Motor neuron (in vitro differentiated cells): Measurements from ENCODE around the gene KCNT1. TPM values are rescaled to one million over a fixed set of nuclear protein-coding genes. Genes with fewer than 3 reads are reported as not detected.
A peak's percentile ranks its signal among the peaks of the same experiment; 100 is the strongest.

Source experiments
- ATAC-seq, 8 experiments: fragments of 200-7000 bp; cut with Tn5 transposase; replicated peaks in 6 of 8; 2 replicates each; pipeline ENCODE4 v1.8.0; 2021; ENCODE audit warnings: mild to moderate bottlenecking in 8 of 8, moderate library complexity in 8 of 8
- H3K27ac ChIP-seq, 2 donors: fragments of 250-450 bp; sonication (Bioruptor Pico); 2 replicates each; pipeline ENCODE4 v1.9.0; 2021; ENCODE audit warnings: antibody characterized with exemption in 2 of 2, mild to moderate bottlenecking in 2 of 2, moderate library complexity in 1 of 2
- H3K4me1 ChIP-seq, 2 donors: fragments of 250-450 bp; sonication (Bioruptor Pico); replicated peaks in 1 of 2; 2 replicates each; pipeline ENCODE4 v1.6.1; 2021; ENCODE audit warnings: antibody characterized with exemption in 2 of 2, mild to moderate bottlenecking in 2 of 2, moderate library complexity in 1 of 2
- H3K4me3 ChIP-seq, 5 donors: fragments of 250-450 bp; sonication (Bioruptor Pico); 2 replicates each; pipeline ENCODE4 v1.9.0; 2021; ENCODE audit warnings: antibody characterized with exemption in 5 of 5, mild to moderate bottlenecking in 5 of 5, moderate library complexity in 4 of 5
- WGBS, 10 experiments: fragments of 450-650 bp; shearing (Covaris generic); methylation state at CpG; one replicate each; pipeline ENCODE4 v1.0.0; 2022; 5-methylcytosine and 5-hydroxymethylcytosine counted together
- in situ Hi-C, 9 experiments: fragments of 400-800 bp; cut with MboI; loops; one replicate each; pipeline ENCODE4 v1.15.0; 2021; ENCODE audit warnings: low sequenced_read_pairs in 9 of 9, low pct_unique_long_range_greater_than_20kb in 2 of 9; ENCODE audit not compliant: unreplicated experiment in 9 of 9
- total RNA-seq, 8 experiments: library from RNA; unstranded; fragments of 300-600 nt; gene quantifications; 2 replicates each; pipeline versions ENCODE4 v1.2.3 to v1.2.4, GENCODE V29; 2022

KCNT1 gene
- total RNA-seq, 8 experiments from 2014 or later = 0.11 to 1.1 (median 0.38) TPM

GRCh38 chr9:135783540-135784245, 81.7 kb downstream of the KCNT1 start:
- ATAC-seq = peak in 1 of 8 experiments; percentile 36
- 20 to 100% (median 84%) methylated on average over 1 to 17 of the region's 30 CpGs; no CpG with 5 or more reads in 6 of the 10 experiments for WGBS, 10 experiments
- in situ Hi-C loops = no loop called here

GRCh38 chr9:135785013-135785575, 83.1 kb downstream of the KCNT1 start:
- in situ Hi-C loops = no loop called here
- Histone ChIP-seq H3K4me1 (no peaks in the 10 kb centered on the region), H3K4me3 (no peak overlapping the region), H3K27ac (no peak overlapping the region)
- no peak for ATAC-seq
- 50 to 80% methylated on average over 1 to 2 of the region's 22 CpGs; no CpG with 5 or more reads in 8 of the 10 experiments for WGBS, 10 experiments

More at GRCh38 chr9:135783540-135784245, 81.7 kb downstream of the KCNT1 start:
- no peaks in the 10 kb centered on the region for H3K4me1 ChIP-seq
- no peak overlapping the region for H3K4me3 ChIP-seq
- no peak overlapping the region for H3K27ac ChIP-seq

- no peak for ATAC-seq
- WGBS, 10 experiments = 53 to 90% methylated on average over 3 to 4 of the region's 44 CpGs; no CpG with 5 or more reads in 8 of the 10 experiments
Observed at GRCh38 chr9:135786146-135786690, 84.2 kb downstream of the KCNT1 start.

GRCh38 chr9:135787317-135787716, 85.3 kb downstream of the KCNT1 start:
- H3K4me3 ChIP-seq = no peak overlapping the region
- in situ Hi-C loops = no loop called here
- no peak overlapping the region for H3K27ac ChIP-seq
- no peak for ATAC-seq
- 90% methylated on average over 2 of the region's 16 CpGs; no CpG with 5 or more reads in 9 of the 10 experiments for whole genome bisulfite sequencing, 10 experiments
- H3K4me1 ChIP-seq = no peaks in the 10 kb centered on the region

More at GRCh38 chr9:135786146-135786690, 84.2 kb downstream of the KCNT1 start:
- in situ Hi-C loops = no loop called here
- H3K4me3 ChIP-seq = no peak overlapping the region
- no peaks in the 10 kb centered on the region for H3K4me1 ChIP-seq
- no peak overlapping the region for H3K27ac ChIP-seq

GRCh38 chr9:135787776-135788575, 86.0 kb downstream of the KCNT1 start:
- 60 to 91% (median 75%) methylated on average over 1 to 11 of the region's 38 CpGs; no CpG with 5 or more reads in 1 of the 10 experiments for WGBS, 10 experiments
- in situ Hi-C loops = no loop called here
- no peak for ATAC-seq

GRCh38 chr9:135788576-135789300, 86.8 kb downstream of the KCNT1 start:
- H3K4me1 ChIP-seq = no peaks in the 10 kb centered on the region
- ATAC-seq = no peak
- no peak overlapping the region for H3K27ac ChIP-seq
- WGBS, 10 experiments = 20 to 100% (median 77%) methylated on average over 1 to 2 of the region's 36 CpGs; no CpG with 5 or more reads in 6 of the 10 experiments
- in situ Hi-C loops = no loop called here
- no peak overlapping the region for H3K4me3 ChIP-seq

More at GRCh38 chr9:135787776-135788575, 86.0 kb downstream of the KCNT1 start:
- Histone ChIP-seq H3K4me1 (no peaks in the 10 kb centered on the region), H3K27ac (no peak overlapping the region), H3K4me3 (no peak overlapping the region)

GRCh38 chr9:135789838-135790291, 87.9 kb downstream of the KCNT1 start:
- 73 to 100% (median 93%) methylated on average over 3 to 4 of the region's 13 CpGs; no CpG with 5 or more reads in 7 of the 10 experiments for WGBS, 10 experiments
- in situ Hi-C loops = no loop called here
- Histone ChIP-seq H3K4me1 (no peaks in the 10 kb centered on the region), H3K27ac (no peak overlapping the region), H3K4me3 (no peak overlapping the region)
- no peak for ATAC-seq

GRCh38 chr9:135790356-135790755, 88.4 kb downstream of the KCNT1 start:
- no peak for ATAC-seq
- Histone ChIP-seq H3K4me3 (no peak overlapping the region), H3K27ac (no peak overlapping the region), H3K4me1 (no peaks in the 10 kb centered on the region)
- in situ Hi-C loops = no loop called here
- WGBS, 10 experiments = 85 to 90% methylated on average over 2 to 5 of the region's 10 CpGs; no CpG with 5 or more reads in 8 of the 10 experiments

- no peak for ATAC-seq
- WGBS, 10 experiments = 60% methylated on average over 1 of the region's 11 CpGs; no CpG with 5 or more reads in 9 of the 10 experiments
- Histone ChIP-seq H3K4me1 (no peaks in the 10 kb centered on the region), H3K4me3 (no peak overlapping the region), H3K27ac (no peak overlapping the region)
- in situ Hi-C loops = no loop called here
Observed at GRCh38 chr9:135790850-135791249, 88.9 kb downstream of the KCNT1 start.

- peak in 4 of 8 experiments; percentile 23 to 55 (median 31) for ATAC-seq
- H3K4me3 ChIP-seq = no peak overlapping the region
- WGBS, 10 experiments = 0 to 80% (median 60%) methylated on average over 1 to 11 of the region's 35 CpGs; no CpG with 5 or more reads in 3 of the 10 experiments
- no peaks in the 10 kb centered on the region for H3K4me1 ChIP-seq
- H3K27ac ChIP-seq = no peak overlapping the region
- in situ Hi-C loops = no loop called here
Observed at GRCh38 chr9:135791431-135792267, 89.7 kb downstream of the KCNT1 start.

- no peak overlapping the region for H3K4me3 ChIP-seq
- ATAC-seq = peak in 1 of 8 experiments; percentile 4
- in situ Hi-C loops = no loop called here
- no peak overlapping the region for H3K27ac ChIP-seq
- H3K4me1 ChIP-seq = no peaks in the 10 kb centered on the region
- WGBS, 10 experiments = 60 to 100% (median 76%) methylated on average over 1 to 7 of the region's 31 CpGs; no CpG with 5 or more reads in 7 of the 10 experiments
Observed at GRCh38 chr9:135792268-135793128, 90.5 kb downstream of the KCNT1 start.
